ENCODE data around the gene SULF2. TPM values are rescaled to one million over a fixed set of nuclear protein-coding genes. Genes with fewer than 3 reads are reported as not detected.

SULF2 gene
- polyA plus RNA-seq, 3 donors, result 77.4 to 85.5 (median 81.8) TPM

GRCh38 chr20:47774131-47774777 is 11.0 kb downstream of the SULF2 start:
- DNase-seq (ENCODE audit: extremely low read depth in 1 of 11, low read depth in 9 of 11, low spot score in 4 of 11), result no peak

- DNase-seq (ENCODE audit: extremely low read depth in 1 of 11, low read depth in 9 of 11, low spot score in 4 of 11), result no peak
Observed at GRCh38 chr20:47773371-47773786, 11.9 kb downstream of the SULF2 start.

- DNase-seq (ENCODE audit: extremely low read depth in 1 of 11, low read depth in 9 of 11, low spot score in 4 of 11), result no peak
Observed at GRCh38 chr20:47770935-47771334, 14.3 kb downstream of the SULF2 start.

GRCh38 chr20:47768016-47768824 is 17.1 kb downstream of the SULF2 start:
- DNase-seq (ENCODE audit: extremely low read depth in 1 of 11, low read depth in 9 of 11, low spot score in 4 of 11), result no peak

GRCh38 chr20:47765691-47766594 is 19.3 kb downstream of the SULF2 start:
- no peak for DNase-seq (ENCODE audit: extremely low read depth in 1 of 11, low read depth in 9 of 11, low spot score in 4 of 11)

GRCh38 chr20:47765271-47765670 is 20.0 kb downstream of the SULF2 start:
- no peak for DNase-seq (ENCODE audit: extremely low read depth in 1 of 11, low read depth in 9 of 11, low spot score in 4 of 11)

- DNase-seq (ENCODE audit: extremely low read depth in 1 of 11, low read depth in 9 of 11, low spot score in 4 of 11), result no peak
Observed at GRCh38 chr20:47764154-47764733, 21.0 kb downstream of the SULF2 start.

GRCh38 chr20:47762699-47763268 is 22.5 kb downstream of the SULF2 start:
- no peak for DNase-seq (ENCODE audit: extremely low read depth in 1 of 11, low read depth in 9 of 11, low spot score in 4 of 11)

GRCh38 chr20:47761482-47762047 is 23.7 kb downstream of the SULF2 start:
- no peak for DNase-seq (ENCODE audit: extremely low read depth in 1 of 11, low read depth in 9 of 11, low spot score in 4 of 11)

- no peak for DNase-seq (ENCODE audit: extremely low read depth in 1 of 11, low read depth in 9 of 11, low spot score in 4 of 11)
Observed at GRCh38 chr20:47760686-47761481, 24.4 kb downstream of the SULF2 start.

GRCh38 chr20:47758517-47759450 is 26.5 kb downstream of the SULF2 start:
- DNase-seq (ENCODE audit: extremely low read depth in 1 of 11, low read depth in 9 of 11, low spot score in 4 of 11), result no peak

GRCh38 chr20:47757145-47758035 is 27.9 kb downstream of the SULF2 start:
- DNase-seq (ENCODE audit: extremely low read depth in 1 of 11, low read depth in 9 of 11, low spot score in 4 of 11), result no peak

- DNase-seq (ENCODE audit: extremely low read depth in 1 of 11, low read depth in 9 of 11, low spot score in 4 of 11), result no peak
Observed at GRCh38 chr20:47754946-47755652, 30.2 kb downstream of the SULF2 start.

- no peak for DNase-seq (ENCODE audit: extremely low read depth in 1 of 11, low read depth in 9 of 11, low spot score in 4 of 11)
Observed at GRCh38 chr20:47754388-47754715, 30.9 kb downstream of the SULF2 start.

- no peak for DNase-seq (ENCODE audit: extremely low read depth in 1 of 11, low read depth in 9 of 11, low spot score in 4 of 11)
Observed at GRCh38 chr20:47753576-47754387, 31.5 kb downstream of the SULF2 start.
